Mesothelial cell of epicardium (in vitro differentiated cells): ENCODE data around the gene OSTN. TPM values are rescaled to one million over a fixed set of nuclear protein-coding genes. Genes with fewer than 3 reads are reported as not detected.

ENCODE experiments used
- DNase-seq, 2 experiments: peaks; one replicate each; pipeline ENCODE4 v3.0.0; 2021; ENCODE audit warnings: low spot score in 2 of 2; ENCODE audit not compliant: unreplicated experiment in 2 of 2
- H3K27ac Mint-ChIP-seq: 2 replicates; pipeline ENCODE4 v1.8.0; 2021; ENCODE audit warnings: mixed read lengths
- H3K27me3 Mint-ChIP-seq: 2 replicates; pipeline ENCODE4 v1.8.0; 2021; ENCODE audit warnings: low read depth, mixed read lengths
- H3K36me3 Mint-ChIP-seq: 2 replicates; pipeline ENCODE4 v1.8.0; 2021; ENCODE audit warnings: mixed read lengths
- H3K4me1 Mint-ChIP-seq: 2 replicates; pipeline ENCODE4 v1.8.0; 2021; ENCODE audit warnings: mixed read lengths
- H3K4me3 Mint-ChIP-seq: 2 replicates; pipeline ENCODE4 v1.8.0; 2021; ENCODE audit warnings: mild to moderate bottlenecking, moderate library complexity, mixed read lengths
- H3K9me3 Mint-ChIP-seq: 2 replicates; pipeline ENCODE4 v1.8.0; 2021; ENCODE audit warnings: mixed read lengths
- total RNA-seq: library from RNA; stranded (reverse); gene quantifications from 3 replicates; pipeline ENCODE4 v1.2.1, GENCODE V29; 2021
- TF ChIP-seq, protein P1 (sequence below): fragments of 200-600 bp; sonication (generic); IDR thresholded peaks from one replicate; pipeline ENCODE4 v1.5.0; 2021; ENCODE audit warnings: antibody characterized with exemption; ENCODE audit not compliant: unreplicated experiment

Gene OSTN
- total RNA-seq, 1 donor from 2014 or later = 1.0 TPM

DNA sequence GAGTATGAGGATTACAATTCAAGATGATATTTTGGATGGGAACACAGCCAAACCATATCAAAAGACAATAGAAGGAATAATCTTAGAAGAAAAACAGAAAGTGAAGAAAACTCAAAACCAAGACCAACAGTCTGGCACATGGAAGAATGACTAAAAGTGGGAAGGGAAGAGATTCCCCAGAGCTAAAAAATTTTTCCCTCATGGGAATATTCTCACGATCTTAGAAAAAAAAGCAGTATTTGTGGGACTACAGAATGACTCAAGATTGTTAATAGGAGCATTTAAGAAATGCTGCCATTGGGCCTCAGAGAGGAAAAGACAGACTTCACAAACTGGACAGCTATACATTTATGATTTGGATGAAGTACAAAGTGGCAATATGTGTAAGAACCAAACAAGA lies 18.3 kb downstream of the OSTN start:
- Mint-ChIP-seq H3K27ac (no peak overlapping the region), H3K36me3 (no peaks in the 10 kb centered on the region), H3K9me3 (peaks cover 17% of the 10 kb centered on the region), H3K4me3 (no peak overlapping the region), H3K27me3 (no peaks in the 10 kb centered on the region), H3K4me1 (no peaks in the 10 kb centered on the region)
- TF ChIP-seq, protein P1, sequence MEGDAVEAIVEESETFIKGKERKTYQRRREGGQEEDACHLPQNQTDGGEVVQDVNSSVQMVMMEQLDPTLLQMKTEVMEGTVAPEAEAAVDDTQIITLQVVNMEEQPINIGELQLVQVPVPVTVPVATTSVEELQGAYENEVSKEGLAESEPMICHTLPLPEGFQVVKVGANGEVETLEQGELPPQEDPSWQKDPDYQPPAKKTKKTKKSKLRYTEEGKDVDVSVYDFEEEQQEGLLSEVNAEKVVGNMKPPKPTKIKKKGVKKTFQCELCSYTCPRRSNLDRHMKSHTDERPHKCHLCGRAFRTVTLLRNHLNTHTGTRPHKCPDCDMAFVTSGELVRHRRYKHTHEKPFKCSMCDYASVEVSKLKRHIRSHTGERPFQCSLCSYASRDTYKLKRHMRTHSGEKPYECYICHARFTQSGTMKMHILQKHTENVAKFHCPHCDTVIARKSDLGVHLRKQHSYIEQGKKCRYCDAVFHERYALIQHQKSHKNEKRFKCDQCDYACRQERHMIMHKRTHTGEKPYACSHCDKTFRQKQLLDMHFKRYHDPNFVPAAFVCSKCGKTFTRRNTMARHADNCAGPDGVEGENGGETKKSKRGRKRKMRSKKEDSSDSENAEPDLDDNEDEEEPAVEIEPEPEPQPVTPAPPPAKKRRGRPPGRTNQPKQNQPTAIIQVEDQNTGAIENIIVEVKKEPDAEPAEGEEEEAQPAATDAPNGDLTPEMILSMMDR = no peak
- DNase-seq = no peak

DNA sequence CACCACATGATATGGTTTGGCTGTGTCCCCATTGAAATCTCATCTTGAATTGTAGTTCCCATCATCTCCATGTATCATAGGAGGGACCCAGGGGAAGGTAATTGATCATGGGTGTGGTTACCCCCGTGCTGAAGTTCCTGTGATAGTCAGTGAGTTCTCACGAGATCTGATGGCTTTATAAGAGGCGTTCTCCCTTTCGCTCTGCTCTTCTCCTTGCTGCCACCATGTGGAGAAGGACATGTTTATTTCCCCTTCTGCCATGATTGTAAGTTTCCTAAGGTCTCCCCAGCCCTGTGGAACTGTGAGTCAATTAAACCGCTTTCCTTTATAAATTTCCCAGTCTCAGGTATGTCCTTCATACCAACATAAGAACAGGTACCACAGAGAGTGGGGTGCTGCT lies 21.9 kb downstream of the OSTN start:
- H3K27me3 Mint-ChIP-seq = no peaks in the 10 kb centered on the region
- no peaks in the 10 kb centered on the region for H3K4me1 Mint-ChIP-seq
- TF ChIP-seq, protein P1 = no peak
- H3K27ac Mint-ChIP-seq = no peak overlapping the region
- H3K4me3 Mint-ChIP-seq = no peak overlapping the region
- peaks cover 10% of the 10 kb centered on the region for H3K9me3 Mint-ChIP-seq
- no peaks in the 10 kb centered on the region for H3K36me3 Mint-ChIP-seq
- DNase-seq = no peak

DNA sequence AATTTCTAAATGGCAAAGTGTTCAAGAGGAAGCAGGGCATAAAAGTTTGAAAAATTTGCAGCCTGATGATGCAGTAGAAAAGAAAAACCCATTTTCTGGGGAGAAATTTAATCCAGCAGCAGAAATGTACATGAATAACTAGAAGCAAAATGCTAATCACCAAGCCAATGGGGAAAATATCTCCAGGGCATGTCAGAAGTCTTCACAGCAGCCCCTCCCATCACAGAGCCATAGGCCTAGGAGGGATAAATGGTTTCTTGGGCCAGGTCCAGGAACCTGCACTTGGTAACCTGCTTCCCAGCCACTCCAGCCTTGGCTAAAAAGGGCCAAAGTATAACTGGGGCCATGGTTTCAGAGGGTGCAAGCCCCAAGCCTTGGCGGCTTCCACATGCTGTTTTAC lies 22.6 kb downstream of the OSTN start:
- Mint-ChIP-seq H3K9me3 (peaks cover 3% of the 10 kb centered on the region), H3K27me3 (no peaks in the 10 kb centered on the region), H3K36me3 (no peaks in the 10 kb centered on the region), H3K27ac (no peak overlapping the region), H3K4me3 (no peak overlapping the region), H3K4me1 (no peaks in the 10 kb centered on the region)
- TF ChIP-seq, protein P1 = no peak
- no peak for DNase-seq

DNA sequence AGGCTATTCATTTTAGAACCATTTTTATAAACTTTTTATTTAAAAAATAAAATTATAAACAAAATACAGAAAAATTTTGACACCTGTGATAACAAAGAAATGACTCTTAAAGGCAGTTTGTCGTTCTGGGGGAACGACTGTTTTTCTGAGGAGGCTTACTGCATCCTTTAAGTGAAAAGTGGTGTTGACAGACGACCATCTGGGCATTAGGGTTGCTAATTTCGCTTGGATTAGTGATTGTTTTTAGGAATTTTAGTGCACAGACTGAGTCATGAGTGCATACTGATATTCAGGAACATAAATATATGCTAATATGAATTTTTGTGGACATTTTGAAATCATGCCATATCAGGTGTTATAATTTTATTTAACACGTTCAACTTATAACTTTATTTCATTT lies 28.5 kb downstream of the OSTN start:
- H3K36me3 Mint-ChIP-seq = no peaks in the 10 kb centered on the region
- no peaks in the 10 kb centered on the region for H3K4me1 Mint-ChIP-seq
- H3K27me3 Mint-ChIP-seq = no peaks in the 10 kb centered on the region
- no peak overlapping the region for H3K27ac Mint-ChIP-seq
- no peak for DNase-seq
- no peak overlapping the region for H3K4me3 Mint-ChIP-seq
- TF ChIP-seq, protein P1 = no peak
- no peaks in the 10 kb centered on the region for H3K9me3 Mint-ChIP-seq

DNA sequence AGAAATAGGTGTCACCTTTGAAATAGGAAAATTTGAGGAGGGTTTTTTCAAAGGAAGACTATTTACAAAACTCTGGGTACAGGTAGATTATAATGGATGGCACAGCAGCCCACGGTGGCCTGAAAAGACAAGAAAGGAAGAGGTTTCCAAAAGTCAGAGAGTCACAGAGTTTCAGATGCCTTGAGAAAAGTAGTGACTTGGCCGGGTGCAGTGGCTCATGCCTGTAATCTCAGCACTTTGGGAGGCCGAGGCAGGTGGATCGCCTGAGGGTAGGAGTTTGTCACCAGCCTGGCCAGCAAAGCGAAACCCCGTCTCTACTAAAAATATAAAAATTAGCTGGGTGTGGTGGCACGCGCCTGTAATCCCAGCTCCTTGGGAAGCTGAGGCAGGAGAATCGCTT lies 35.2 kb downstream of the OSTN start:
- no peaks in the 10 kb centered on the region for H3K27me3 Mint-ChIP-seq
- no peak overlapping the region for H3K27ac Mint-ChIP-seq
- TF ChIP-seq, protein P1 = no peak
- no peaks in the 10 kb centered on the region for H3K9me3 Mint-ChIP-seq
- peaks cover 20% of the 10 kb centered on the region for H3K4me1 Mint-ChIP-seq
- no peak overlapping the region for H3K4me3 Mint-ChIP-seq
- no peak for DNase-seq
- no peaks in the 10 kb centered on the region for H3K36me3 Mint-ChIP-seq
